Endothelial cell of umbilical vein (primary cell): ENCODE data around the gene BHLHE23. TPM values are rescaled to one million over a fixed set of nuclear protein-coding genes. Genes with fewer than 3 reads are reported as not detected.

Source experiments
- BruUV-seq: library from RNA; stranded (reverse); fragments of 400-500 nt; replicated peaks from 2 replicates; lab custom pipeline; 2021; lab: Mats Ljungman, UMichigan
- CTCF ChIA-PET: fragments of 300-600, 350-600 bp; sonication (Branson Sonifier 250); formaldehyde crosslinking; loops from one replicate; lab custom pipeline; 2021; ENCODE audit warnings: antibody characterized with exemption, inconsistent platforms; lab: Charles Lee
- POLR2A ChIA-PET: fragments of 300-600, 350-600 bp; sonication (Branson Sonifier 250); formaldehyde crosslinking; loops from one replicate; lab custom pipeline; 2021; ENCODE audit warnings: antibody characterized with exemption, inconsistent platforms; lab: Charles Lee
- DNase-seq: peaks from one replicate; pipeline ENCODE4 v3.0.0-alpha.2; 2011; ENCODE audit warnings: low read depth, low spot score
- FAIRE-seq: peaks from 2 replicates; lab custom pipeline; 2011; peaks lifted over from hg19 to GRCh38; lab: Jason Lieb, UNC
- H2AFZ ChIP-seq: 2 replicates; pipeline ENCODE4 v1.6.0; 2012; ENCODE audit warnings: low read depth, low read length, control low read depth, inconsistent platforms
- H3K27ac ChIP-seq: 2 replicates; pipeline ENCODE4 v1.5.1; 2011; ENCODE audit warnings: low read depth, mild to moderate bottlenecking, control low read depth, low read length, moderate library complexity; ENCODE audit not compliant: insufficient read depth
- H3K27me3 ChIP-seq, 2 experiments: 2 replicates each; pipeline versions ENCODE4 v1.6.0 to v1.6.1; 2011; ENCODE audit warnings: low read length in 2 of 2, mixed read lengths in 1 of 2; ENCODE audit not compliant: control insufficient read depth in 2 of 2, insufficient read depth in 2 of 2
- H3K36me3 ChIP-seq, 2 experiments: 2 replicates in 1 of 2; 3 replicates in 1 of 2; pipeline ENCODE4 v1.5.1; 2011; ENCODE audit warnings: low read length in 2 of 2, mild to moderate bottlenecking in 1 of 2, moderate library complexity in 1 of 2; ENCODE audit not compliant: control insufficient read depth in 2 of 2, insufficient read depth in 2 of 2; ENCODE audit errors: extremely low read depth in 1 of 2
- H3K4me1 ChIP-seq: 3 replicates; pipeline ENCODE4 v1.5.1; 2011; ENCODE audit warnings: mild to moderate bottlenecking, low read length; ENCODE audit not compliant: control insufficient read depth, insufficient read depth; ENCODE audit errors: extremely low read depth
- H3K4me2 ChIP-seq: 2 replicates; pipeline ENCODE4 v1.6.1; 2011; ENCODE audit warnings: low read length, control low read depth, mixed read lengths; ENCODE audit not compliant: insufficient read depth
- H3K4me3 ChIP-seq, 3 experiments: fragments of 200-600 bp in 1 of 3; sonication (generic), shearing (Covaris generic) in 1 of 3; replicated peaks in 1 of 3; 2 replicates each; pipeline ENCODE4 v1.5.1; 2011 to 2016; ENCODE audit warnings: control low read depth in 3 of 3, low read length in 3 of 3, mild to moderate bottlenecking in 2 of 3, inconsistent platforms in 1 of 3, low read depth in 1 of 3, moderate library complexity in 1 of 3; ENCODE audit not compliant: insufficient read depth in 1 of 3
- H3K79me2 ChIP-seq: 2 replicates; pipeline ENCODE4 v1.6.0; 2012; ENCODE audit warnings: low read length, inconsistent platforms; ENCODE audit not compliant: control insufficient read depth, insufficient read depth
- H3K9ac ChIP-seq: replicated peaks from 2 replicates; pipeline ENCODE3; 2011; ENCODE audit warnings: low read length, control low read depth; ENCODE audit not compliant: insufficient read depth; ENCODE audit errors: extremely low read depth
- H3K9me1 ChIP-seq: replicated peaks from 3 replicates; pipeline ENCODE4 v1.6.0; 2011; ENCODE audit warnings: mild to moderate bottlenecking, low read length; ENCODE audit not compliant: control insufficient read depth, insufficient read depth; ENCODE audit errors: extremely low read depth
- H3K9me3 ChIP-seq: replicated peaks from 2 replicates; pipeline ENCODE4 v1.5.1; 2012; ENCODE audit warnings: low read length, inconsistent platforms; ENCODE audit not compliant: control insufficient read depth, insufficient read depth
- H4K20me1 ChIP-seq: replicated peaks from 2 replicates; pipeline ENCODE3; 2011; ENCODE audit warnings: mild to moderate bottlenecking, low read length; ENCODE audit not compliant: control insufficient read depth, insufficient read depth; ENCODE audit errors: extremely low read depth
- CTCF ChIP-seq, 2 donors: IDR thresholded peaks; 1 replicate in 1 of 2; 2 replicates in 1 of 2; pipeline ENCODE4 v1.5.1; 2011; ENCODE audit warnings: low read length in 2 of 2, mild to moderate bottlenecking in 2 of 2, moderate library complexity in 2 of 2, control low read depth in 1 of 2, inconsistent platforms in 1 of 2, low read depth in 1 of 2; ENCODE audit not compliant: insufficient read depth in 1 of 2; ENCODE audit errors: extremely low read depth in 1 of 2
- EZH2 ChIP-seq: IDR thresholded peaks from 2 replicates; pipeline ENCODE4 v1.6.1; 2012; ENCODE audit warnings: borderline replicate concordance, low read depth, mild to moderate bottlenecking, moderate library complexity, low read length, inconsistent platforms; ENCODE audit not compliant: severe bottlenecking
- FOS ChIP-seq: IDR thresholded peaks from 2 replicates; pipeline ENCODE4 v1.6.1; 2011; ENCODE audit warnings: mild to moderate bottlenecking, low read length, moderate library complexity, borderline replicate concordance; ENCODE audit not compliant: insufficient read depth
- GATA2 ChIP-seq: IDR thresholded peaks from 2 replicates; pipeline ENCODE4 v1.7.0; 2011; ENCODE audit warnings: low read depth, mild to moderate bottlenecking, moderate library complexity, mixed read lengths, low read length; ENCODE audit not compliant: insufficient read length, insufficient read depth
- MAX ChIP-seq: IDR thresholded peaks from 2 replicates; pipeline ENCODE4 v1.6.1; 2011; ENCODE audit not compliant: insufficient read depth, insufficient read length
- POLR2A ChIP-seq: IDR thresholded peaks from 2 replicates; pipeline ENCODE4 v1.6.1; 2012; ENCODE audit warnings: low read depth, mild to moderate bottlenecking, control low read depth, low read length
- POLR2AphosphoS5 ChIP-seq: IDR thresholded peaks from 2 replicates; pipeline ENCODE4 v1.6.1; 2012; ENCODE audit warnings: low read depth, mild to moderate bottlenecking, control low read depth, low read length, moderate library complexity; ENCODE audit not compliant: insufficient read depth
- dilution Hi-C: fragments of 300-500 bp; cut with MboI; formaldehyde crosslinking; loops from one replicate; pipeline ENCODE4 v1.15.0; 2019; ENCODE audit warnings: low sequenced_read_pairs; ENCODE audit not compliant: extremely low pct_ligation_motif_present
- intact Hi-C: fragments of 100-400 bp; cut with micrococcal nuclease; formaldehyde crosslinking; loops from one replicate; pipeline ENCODE4 v1.10.0; 2022
- polyA plus RNA-seq, 4 experiments: library from polyadenylated mRNA; depleted of rRNA in 3 of 4; stranded (reverse) in 3 of 4; unstranded in 1 of 4; fragments of >200 nt; gene quantifications; 2 replicates each; pipeline versions ENCODE4 v1.2.1 to v1.2.3, GENCODE V29; 2011 to 2012; ENCODE audit warnings: missing spikeins in 1 of 4
- total RNA-seq: library from RNA; stranded (reverse); gene quantifications from 2 replicates; pipeline ENCODE4 v1.2.3, GENCODE V29; 2021

Gene BHLHE23
- total and polyA plus RNA-seq, 2 donors (not counting 3 experiments of a cell fraction or from before 2014, with no cell fraction given): not detected

GRCh38 chr20:62956387-62957135 is 50.2 kb downstream of the BHLHE23 start:
- no peaks in the 10 kb centered on the region for H4K20me1 ChIP-seq
- CTCF ChIA-PET: interaction anchor here (0.6 to 1.0 kb wide), 4 partner anchors 8 to 18 kb away, joined by 3 read pairs; partner anchors contain the start of gene GID8
- no peaks in the 10 kb centered on the region for H3K36me3 ChIP-seq
- POLR2A ChIA-PET: no interaction called here
- H2AFZ ChIP-seq: no peak overlapping the region
- no peaks in the 10 kb centered on the region for H3K27me3 ChIP-seq
- H3K9ac ChIP-seq: no peak overlapping the region
- H3K27ac ChIP-seq: no peak overlapping the region
- dilution Hi-C loops: no loop called here
- BruUV-seq: no TSS peak
- intact Hi-C loops: no loop called here
- no peak overlapping the region for H3K4me3 ChIP-seq
- TF ChIP-seq EZH2 (no peak), POLR2AphosphoS5 (no peak), FOS (no peak), GATA2 (no peak), CTCF (IDR thresholded peaks at IDR 0.05; ENCODE audit: extremely low read depth in 1 of 2, insufficient read depth in 1 of 2, low read depth in 1 of 2, low read length in 2 of 2) (no peak), MAX (no peak), POLR2A (no peak)
- peaks cover 33% of the 10 kb centered on the region for H3K79me2 ChIP-seq
- no peaks in the 10 kb centered on the region for H3K9me1 ChIP-seq
- no peak overlapping the region for H3K4me2 ChIP-seq
- FAIRE-seq (no peak), DNase-seq (no peak)
- H3K4me1 ChIP-seq: peaks cover 20% of the 10 kb centered on the region
- no peaks in the 10 kb centered on the region for H3K9me3 ChIP-seq

Other genes with a start within 250 kb of the BHLHE23 start
- 17.0 and 17.7 TPM in 2 replicates for gene MRGBP, start 210.5 kb downstream of the BHLHE23 start, total RNA-seq
- 17.1 and 18.5 TPM in 2 replicates for gene MRGBP, start 210.5 kb downstream of the BHLHE23 start, polyA plus RNA-seq
- 35.1 and 44.0 TPM in 2 replicates for gene OGFR, start 202.1 kb downstream of the BHLHE23 start, total RNA-seq
- gene OGFR, start 202.1 kb downstream of the BHLHE23 start, polyA plus RNA-seq: 30.4 and 30.8 TPM in 2 replicates
- 0.60 and 0.76 TPM in 2 replicates for gene COL9A3, start 189.9 kb downstream of the BHLHE23 start, total RNA-seq
- 0.19 and 0.46 TPM in 2 replicates for gene COL9A3, start 189.9 kb downstream of the BHLHE23 start, polyA plus RNA-seq
- 9.4 and 11.1 TPM in 2 replicates for gene TCFL5, start 145.1 kb downstream of the BHLHE23 start, total RNA-seq
- gene TCFL5, start 145.1 kb downstream of the BHLHE23 start, polyA plus RNA-seq: 3.0 and 4.4 TPM in 2 replicates
- gene DIDO1, start 80.5 kb downstream of the BHLHE23 start, total RNA-seq: 46.6 and 51.2 TPM in 2 replicates
- 20.7 and 22.1 TPM in 2 replicates for gene DIDO1, start 80.5 kb downstream of the BHLHE23 start, polyA plus RNA-seq
- gene GID8, start 68.8 kb downstream of the BHLHE23 start, total RNA-seq: 31.4 and 34.6 TPM in 2 replicates
- 20.6 and 25.3 TPM in 2 replicates for gene GID8, start 68.8 kb downstream of the BHLHE23 start, polyA plus RNA-seq
- 44.5 and 49.4 TPM in 2 replicates for gene SLC17A9, start 54.3 kb downstream of the BHLHE23 start, total RNA-seq
- gene SLC17A9, start 54.3 kb downstream of the BHLHE23 start, polyA plus RNA-seq: 38.2 and 48.3 TPM in 2 replicates
- 41.1 and 44.4 TPM in 2 replicates for gene YTHDF1, start 209.2 kb upstream of the BHLHE23 start, total RNA-seq
- 22.3 and 25.2 TPM in 2 replicates for gene YTHDF1, start 209.2 kb upstream of the BHLHE23 start, polyA plus RNA-seq
- gene BIRC7, start 228.9 kb upstream of the BHLHE23 start, total RNA-seq: not detected in 2 replicates
- not detected in 2 replicates for gene BIRC7, start 228.9 kb upstream of the BHLHE23 start, polyA plus RNA-seq
- gene NKAIN4, start 247.5 kb upstream of the BHLHE23 start, total RNA-seq: not detected in 2 replicates
- gene NKAIN4, start 247.5 kb upstream of the BHLHE23 start, polyA plus RNA-seq: 0.04 TPM in 1 of 2 replicates, not detected in the other